SKM-1 (cell line): Measurements from ENCODE around the gene PHYKPL.
"Not testable (repeated sequence)": the region's sequence is repeated elsewhere in the genome, so short reads cannot be mapped to it uniquely, and the experiment has no call there.

Source experiments
- DNase-seq: peaks from one replicate; lab custom pipeline; 2025; ENCODE audit not compliant: unreplicated experiment; lab: John Stamatoyannopoulos, UW

Gene PHYKPL

GRCh38 chr5:178265746-178266145, 33.1 kb upstream of the PHYKPL start:
- DNase-seq: no peak

- DNase-seq: no peak
These were observed 31.4 kb upstream of the PHYKPL start for GRCh38 chr5:178264044-178264443.

- no peak for DNase-seq
These were observed 29.3 kb upstream of the PHYKPL start for GRCh38 chr5:178261666-178262600.

- DNase-seq: no peak
These were observed 27.3 kb upstream of the PHYKPL start for GRCh38 chr5:178259623-178260536.

- no peak for DNase-seq
These were observed 25.0 kb upstream of the PHYKPL start for GRCh38 chr5:178257650-178258049.

- no peak for DNase-seq
These were observed 24.1 kb upstream of the PHYKPL start for GRCh38 chr5:178256746-178257145.

GRCh38 chr5:178253632-178254031, 21.0 kb upstream of the PHYKPL start:
- DNase-seq: not testable (repeated sequence)

GRCh38 chr5:178252258-178252657, 19.7 kb upstream of the PHYKPL start:
- no peak for DNase-seq

GRCh38 chr5:178250263-178250662, 17.7 kb upstream of the PHYKPL start:
- no peak for DNase-seq

- no peak for DNase-seq
These were observed 16.8 kb upstream of the PHYKPL start for GRCh38 chr5:178249191-178249989.

- no peak for DNase-seq
These were observed 16.1 kb upstream of the PHYKPL start for GRCh38 chr5:178248750-178249149.

GRCh38 chr5:178247481-178248456, 15.2 kb upstream of the PHYKPL start:
- DNase-seq: no peak

GRCh38 chr5:178246624-178247279, 14.2 kb upstream of the PHYKPL start:
- DNase-seq: no peak

- no peak for DNase-seq
These were observed 12.8 kb upstream of the PHYKPL start for GRCh38 chr5:178245389-178245788.

GRCh38 chr5:178244576-178244975, 12.0 kb upstream of the PHYKPL start:
- DNase-seq: peak; percentile 69

- DNase-seq: no peak
These were observed 9.8 kb upstream of the PHYKPL start for GRCh38 chr5:178242416-178242815.

- DNase-seq: no peak
These were observed 9.2 kb upstream of the PHYKPL start for GRCh38 chr5:178241688-178242231.

GRCh38 chr5:178241231-178241663, 8.6 kb upstream of the PHYKPL start:
- DNase-seq: no peak

- DNase-seq: no peak
These were observed 8.2 kb upstream of the PHYKPL start for GRCh38 chr5:178240766-178241165.
